Measurements from ENCODE around the gene FBXO44. TPM values are rescaled to one million over a fixed set of nuclear protein-coding genes. Genes with fewer than 3 reads are reported as not detected.

The FBXO44 gene
- total RNA-seq, 1 experiment from 2014 or later = 22.6 TPM

- Histone ChIP-seq H3K4me1 (peaks cover 22% of the 10 kb centered on the region), H3K27me3 (replicated peaks; ENCODE audit: control insufficient read depth, insufficient read depth, low read length) (no peaks in the 10 kb centered on the region), H3K36me3 (ENCODE audit: control insufficient read depth, insufficient read depth, low read length) (no peaks in the 10 kb centered on the region), H3K4me3 (ENCODE audit: low read depth, low read length) (no peak overlapping the region), H3K9me3 (no peaks in the 10 kb centered on the region)
- Mint-ChIP-seq H3K27me3 (ENCODE audit: insufficient read depth, unreplicated experiment) (no peaks in the 10 kb centered on the region), H3K4me3 (ENCODE audit: unreplicated experiment) (no peak overlapping the region), H3K9me3 (ENCODE audit: unreplicated experiment) (no peaks in the 10 kb centered on the region), H3K4me1 (ENCODE audit: low read depth, unreplicated experiment) (no peaks in the 10 kb centered on the region), H3K27ac (ENCODE audit: unreplicated experiment) (no peak overlapping the region), H3K36me3 (ENCODE audit: insufficient read depth, unreplicated experiment) (no peaks in the 10 kb centered on the region)
- CTCF ChIA-PET = no interaction called here
- TF ChIP-seq CTCF (IDR thresholded peaks at IDR 0.05; ENCODE audit: insufficient read depth in 1 of 2, low read depth in 1 of 2, low read length in 1 of 2, severe bottlenecking in 1 of 2, unreplicated experiment in 1 of 2) = no peak
- intact Hi-C loops (cut with micrococcal nuclease; ENCODE audit: unreplicated experiment) = no loop called here
- no TSS peak for BruUV-seq (replicated peaks)
- POLR2A ChIA-PET = no interaction called here
- DNase-seq = no peak
Observed at GRCh38 chr1:11668516-11668915, 13.8 kb downstream of the FBXO44 start.

GRCh38 chr1:11670747-11671146 lies 16.1 kb downstream of the FBXO44 start:
- no peak for TF ChIP-seq CTCF (IDR thresholded peaks at IDR 0.05; ENCODE audit: insufficient read depth in 1 of 2, low read depth in 1 of 2, low read length in 1 of 2, severe bottlenecking in 1 of 2, unreplicated experiment in 1 of 2)
- CTCF ChIA-PET = no interaction called here
- H3K4me1 Mint-ChIP-seq (ENCODE audit: low read depth, unreplicated experiment) = no peaks in the 10 kb centered on the region
- H3K9me3 ChIP-seq = no peaks in the 10 kb centered on the region
- POLR2A ChIA-PET = no interaction called here
- peaks cover 11% of the 10 kb centered on the region for H3K36me3 Mint-ChIP-seq (ENCODE audit: insufficient read depth, unreplicated experiment)
- intact Hi-C loops (cut with micrococcal nuclease; ENCODE audit: unreplicated experiment) = no loop called here
- no peak for DNase-seq
- BruUV-seq (replicated peaks) = no TSS peak
- H3K27ac Mint-ChIP-seq (ENCODE audit: unreplicated experiment) = no peak overlapping the region
- H3K36me3 ChIP-seq (ENCODE audit: control insufficient read depth, insufficient read depth, low read length) = peaks cover 1% of the 10 kb centered on the region; the same call in 1 of the 2 replicates
- no peaks in the 10 kb centered on the region for H3K9me3 Mint-ChIP-seq (ENCODE audit: unreplicated experiment)
- H3K4me3 Mint-ChIP-seq (ENCODE audit: unreplicated experiment) = no peak overlapping the region
- peaks cover 18% of the 10 kb centered on the region for H3K4me1 ChIP-seq
- H3K27me3 ChIP-seq (replicated peaks; ENCODE audit: control insufficient read depth, insufficient read depth, low read length) = no peaks in the 10 kb centered on the region
- H3K4me3 ChIP-seq (ENCODE audit: low read depth, low read length) = no peak overlapping the region
- H3K27me3 Mint-ChIP-seq (ENCODE audit: insufficient read depth, unreplicated experiment) = no peaks in the 10 kb centered on the region

GRCh38 chr1:11671205-11671543 lies 16.5 kb downstream of the FBXO44 start:
- H3K4me1 ChIP-seq = peaks cover 18% of the 10 kb centered on the region
- Mint-ChIP-seq H3K36me3 (ENCODE audit: insufficient read depth, unreplicated experiment) (peaks cover 15% of the 10 kb centered on the region), H3K4me1 (ENCODE audit: low read depth, unreplicated experiment) (no peaks in the 10 kb centered on the region), H3K27ac (ENCODE audit: unreplicated experiment) (no peak overlapping the region), H3K4me3 (ENCODE audit: unreplicated experiment) (no peak overlapping the region), H3K27me3 (ENCODE audit: insufficient read depth, unreplicated experiment) (no peaks in the 10 kb centered on the region), H3K9me3 (ENCODE audit: unreplicated experiment) (no peaks in the 10 kb centered on the region)
- ChIA-PET CTCF (no interaction called here), POLR2A (no interaction called here)
- DNase-seq = no peak
- no TSS peak for BruUV-seq (replicated peaks)
- no peak for TF ChIP-seq CTCF (IDR thresholded peaks at IDR 0.05; ENCODE audit: insufficient read depth in 1 of 2, low read depth in 1 of 2, low read length in 1 of 2, severe bottlenecking in 1 of 2, unreplicated experiment in 1 of 2)
- H3K9me3 ChIP-seq = no peaks in the 10 kb centered on the region
- H3K27me3 ChIP-seq (replicated peaks; ENCODE audit: control insufficient read depth, insufficient read depth, low read length) = no peaks in the 10 kb centered on the region
- intact Hi-C loops (cut with micrococcal nuclease; ENCODE audit: unreplicated experiment) = no loop called here
- H3K4me3 ChIP-seq (ENCODE audit: low read depth, low read length) = no peak overlapping the region
- H3K36me3 ChIP-seq (ENCODE audit: control insufficient read depth, insufficient read depth, low read length) = peaks cover 1% of the 10 kb centered on the region; the same call in 1 of the 2 replicates
